Measurements from ENCODE around the gene RASIP1.
A peak's percentile ranks its signal among the peaks of the same experiment; 100 is the strongest.
"Not testable (repeated sequence)": the region's sequence is repeated elsewhere in the genome, so short reads cannot be mapped to it uniquely, and the experiment has no call there.

The RASIP1 gene

DNA sequence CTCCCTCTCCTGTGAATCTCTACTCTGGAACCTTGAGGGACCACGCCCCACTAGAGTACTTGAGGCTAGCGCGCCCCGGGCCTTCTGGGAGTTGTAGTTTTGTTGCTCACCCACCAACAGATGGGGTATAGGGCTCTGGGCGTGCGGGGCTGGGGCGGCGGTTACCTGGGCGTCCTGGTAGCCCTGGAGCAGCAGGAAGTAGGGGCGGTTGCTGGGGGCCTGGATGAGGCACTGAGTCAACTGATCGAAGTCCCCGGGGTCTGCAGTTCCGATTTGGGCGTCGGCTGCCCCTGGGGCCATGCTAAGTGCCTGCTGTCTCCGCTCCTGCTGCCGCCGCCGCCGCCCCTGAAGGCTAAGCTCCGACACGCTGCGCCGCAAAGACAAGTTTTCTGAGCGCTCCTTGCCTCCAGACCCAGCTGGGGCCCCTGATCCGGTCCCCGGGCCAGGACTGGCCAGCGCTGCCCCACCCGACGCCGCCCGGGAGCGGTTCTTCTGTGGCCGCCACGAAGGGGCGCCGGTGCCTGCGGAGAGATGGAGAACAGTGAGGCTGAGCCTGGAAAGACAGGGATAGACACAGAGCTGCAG, 5.3 kb downstream of the RASIP1 start:
- DNase-seq (ENCODE audit: low read depth) = no peak

DNA sequence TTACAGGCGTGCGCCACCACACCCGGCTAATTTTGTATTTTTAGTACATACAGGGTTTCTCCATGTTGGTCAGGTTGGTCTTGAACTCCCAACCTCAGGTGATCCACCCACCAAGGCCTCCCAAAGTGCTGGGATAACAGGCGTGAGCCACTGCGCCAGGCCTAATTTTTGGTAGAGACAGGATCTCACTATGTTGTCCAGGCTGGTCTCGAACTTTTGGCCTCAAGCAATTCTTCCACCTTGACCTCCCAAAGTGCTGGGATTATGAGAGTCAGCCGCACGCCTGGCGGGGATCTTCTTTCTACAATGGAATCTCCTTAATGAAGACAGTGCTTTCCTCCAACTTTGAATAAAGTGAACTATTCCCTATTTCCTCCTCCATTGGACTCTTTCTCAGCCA, 5.8 kb downstream of the RASIP1 start:
- no peak for DNase-seq (ENCODE audit: low read depth)

DNA sequence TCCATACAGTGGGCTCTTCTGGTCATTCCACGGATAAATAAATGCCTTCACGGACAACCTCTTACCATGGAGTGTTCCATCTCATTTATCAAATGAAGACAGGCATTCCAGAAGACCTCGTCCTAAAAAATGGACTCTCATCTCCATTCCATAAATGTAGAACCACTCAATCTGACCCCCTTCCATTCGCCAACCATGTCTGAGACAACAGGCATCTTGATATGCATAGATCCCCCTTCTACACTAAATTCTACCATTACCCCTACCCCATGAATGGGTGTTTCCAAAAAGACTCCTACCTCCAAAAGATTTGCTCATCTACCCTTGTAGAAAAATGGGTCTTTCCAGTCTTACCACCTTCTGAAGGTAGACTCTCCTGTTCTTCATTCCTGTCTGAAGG, 9.0 kb downstream of the RASIP1 start:
- no peak for DNase-seq (ENCODE audit: low read depth)

DNA sequence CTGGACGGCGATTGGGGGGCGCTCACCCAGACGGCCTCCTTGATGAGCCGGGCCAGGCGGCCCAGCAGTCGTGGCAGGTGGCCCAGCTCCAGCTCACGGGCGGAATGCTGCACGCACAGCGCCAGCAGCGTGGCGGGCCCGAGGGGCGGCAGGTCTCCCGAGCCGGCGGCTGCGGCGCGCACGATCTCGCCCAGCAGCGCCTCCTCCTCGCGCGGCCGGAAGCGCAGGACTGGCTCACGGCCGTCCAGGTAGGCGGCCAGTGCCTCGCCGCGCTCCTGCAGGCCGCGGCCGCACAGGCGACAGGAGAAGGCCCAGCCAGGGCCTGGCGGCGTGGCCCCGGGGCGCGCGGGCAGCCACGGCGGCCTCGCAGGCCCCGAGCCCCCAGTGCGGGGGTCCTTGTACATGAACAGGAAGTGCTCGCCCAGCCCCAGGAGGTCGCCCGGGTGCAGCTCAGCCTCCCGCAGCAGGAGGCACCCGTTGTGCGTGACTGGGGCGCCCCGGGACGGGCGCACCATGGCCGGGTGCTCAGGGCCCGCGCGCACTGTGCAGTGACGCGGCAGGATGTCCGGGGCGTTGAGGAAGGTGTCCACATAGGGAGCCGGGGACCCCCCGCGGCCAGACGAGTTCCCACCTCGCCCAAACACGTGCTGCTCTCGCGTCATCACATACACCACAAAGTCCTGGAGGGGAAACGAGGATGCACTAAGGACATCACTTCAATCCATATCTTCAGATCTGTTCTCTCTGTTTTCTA, 11.3 kb downstream of the RASIP1 start:
- no peak for DNase-seq (ENCODE audit: low read depth)

DNA sequence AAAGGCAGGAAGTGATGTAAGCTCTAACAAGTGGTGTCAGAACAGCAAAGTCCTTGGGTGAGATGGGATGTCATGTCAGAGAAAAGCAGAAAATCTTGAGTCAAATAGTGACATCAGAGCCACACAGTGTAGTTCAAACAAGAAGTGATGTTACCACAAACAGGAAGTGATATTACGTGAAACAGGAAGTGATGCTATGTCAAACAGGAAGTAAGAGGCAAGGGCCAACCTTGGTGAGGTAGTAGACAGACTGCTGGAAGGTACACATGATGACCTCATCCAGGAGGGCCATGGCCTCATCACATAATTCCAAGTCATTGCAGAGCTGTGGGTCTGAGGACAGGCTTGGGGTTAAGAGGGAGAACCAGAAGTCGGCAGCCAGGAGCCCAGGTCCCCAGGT, 13.9 kb downstream of the RASIP1 start:
- DNase-seq (ENCODE audit: low read depth) = no peak

DNA sequence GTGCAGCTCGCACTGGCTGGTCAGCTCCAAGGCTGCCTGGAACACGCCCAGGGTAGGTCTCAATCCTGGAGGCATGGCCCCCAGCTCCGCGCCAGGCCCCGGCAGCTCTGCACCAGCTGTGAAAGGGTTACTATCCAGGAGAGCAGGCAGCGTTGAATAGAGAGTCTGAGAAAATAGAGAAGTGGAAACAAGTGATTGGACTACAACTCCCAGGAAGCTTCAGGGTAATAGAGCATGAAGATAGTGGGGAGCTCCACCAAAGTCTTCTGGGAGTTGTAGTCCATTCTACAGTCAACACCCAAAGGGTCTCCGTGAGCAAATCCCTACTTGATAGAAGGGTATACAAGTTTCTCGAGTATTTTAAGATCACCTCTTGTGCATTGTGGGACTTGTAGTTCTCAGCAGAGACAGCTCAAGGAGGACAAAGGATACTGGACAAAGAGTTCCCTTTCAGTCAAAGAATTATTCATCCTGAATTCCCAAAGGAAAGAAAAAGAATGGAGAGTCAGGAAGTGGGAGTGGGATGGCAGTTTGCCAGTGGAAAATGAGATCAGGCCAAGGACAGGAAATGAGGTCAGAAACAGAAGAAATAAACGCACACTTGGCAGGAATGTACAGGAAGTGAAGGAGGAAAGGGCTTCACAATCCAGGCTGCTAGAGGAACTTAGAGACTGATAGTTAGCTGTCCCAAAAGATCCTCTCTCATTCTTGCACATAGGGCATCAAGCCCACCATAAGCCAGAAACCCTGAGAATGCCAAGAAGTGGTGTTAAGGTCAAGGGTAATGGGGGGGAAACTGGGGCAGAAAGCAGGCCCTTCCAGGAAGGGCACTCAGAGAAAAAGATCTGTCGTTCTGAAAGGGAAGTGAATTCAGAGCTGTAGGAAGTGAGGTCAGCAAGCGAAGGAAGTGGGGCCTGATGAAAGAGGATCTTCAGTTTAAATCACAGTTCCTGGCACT, 15.3 kb downstream of the RASIP1 start:
- no peak for DNase-seq (ENCODE audit: low read depth)

DNA sequence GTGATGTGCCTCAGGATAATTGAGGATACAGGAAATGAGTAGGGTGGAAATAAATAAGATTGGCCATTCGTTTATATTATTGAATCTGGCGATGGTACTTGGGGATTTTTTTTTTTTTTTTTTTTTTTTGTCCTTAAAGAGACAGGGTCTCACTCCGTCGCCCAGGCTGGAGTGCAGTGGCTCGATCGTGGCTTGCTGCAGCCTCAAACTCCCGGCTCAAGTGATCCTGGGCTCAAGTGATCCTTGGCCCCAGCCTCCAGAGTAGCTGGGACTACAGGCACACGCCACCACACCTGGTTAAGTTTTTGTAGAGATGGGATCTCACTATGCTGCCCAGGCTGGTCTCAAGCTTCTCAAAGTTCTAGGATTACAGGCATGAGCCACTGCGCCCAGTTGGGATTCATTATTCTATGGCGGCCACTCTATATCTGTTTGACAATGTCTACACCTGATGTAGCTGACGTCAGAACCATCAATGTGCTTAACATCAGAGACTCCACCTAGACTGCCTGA, 18.2 kb downstream of the RASIP1 start:
- no peak for DNase-seq (ENCODE audit: low read depth)

DNA sequence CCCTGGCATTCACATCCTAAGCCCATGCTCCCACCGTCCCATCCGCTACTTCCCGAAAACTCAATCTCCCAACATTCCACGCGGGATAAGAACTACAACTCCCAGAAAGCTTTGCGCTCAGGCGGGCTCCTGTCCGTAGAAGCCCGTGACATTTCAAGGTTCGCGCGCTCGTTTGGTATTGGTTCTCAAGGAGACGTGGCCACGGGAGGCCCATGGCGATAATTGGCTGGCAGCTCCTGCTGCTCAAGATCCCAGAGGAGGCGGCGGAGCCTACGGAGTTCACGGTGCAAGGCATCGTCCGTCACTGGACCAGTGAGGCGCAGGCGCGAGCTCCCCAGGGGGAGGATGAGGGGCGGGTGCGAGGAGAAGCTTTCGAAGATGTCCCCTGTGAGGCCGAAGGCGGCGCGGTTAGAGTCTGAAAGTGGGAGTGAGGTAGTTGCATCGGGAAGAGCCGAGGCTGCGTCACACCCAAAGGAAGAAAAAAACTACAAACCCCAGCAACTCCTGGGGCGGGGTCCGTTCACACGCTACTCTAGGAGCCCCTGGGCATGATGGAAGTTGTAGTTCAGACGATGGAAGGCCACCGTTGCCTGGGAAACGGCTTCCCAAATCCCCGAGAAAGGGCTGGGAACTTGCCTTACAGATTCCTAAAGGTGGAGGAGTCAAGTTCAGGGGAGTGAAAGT, 19.7 kb downstream of the RASIP1 start:
- DNase-seq (ENCODE audit: low read depth) = peak; percentile 85

DNA sequence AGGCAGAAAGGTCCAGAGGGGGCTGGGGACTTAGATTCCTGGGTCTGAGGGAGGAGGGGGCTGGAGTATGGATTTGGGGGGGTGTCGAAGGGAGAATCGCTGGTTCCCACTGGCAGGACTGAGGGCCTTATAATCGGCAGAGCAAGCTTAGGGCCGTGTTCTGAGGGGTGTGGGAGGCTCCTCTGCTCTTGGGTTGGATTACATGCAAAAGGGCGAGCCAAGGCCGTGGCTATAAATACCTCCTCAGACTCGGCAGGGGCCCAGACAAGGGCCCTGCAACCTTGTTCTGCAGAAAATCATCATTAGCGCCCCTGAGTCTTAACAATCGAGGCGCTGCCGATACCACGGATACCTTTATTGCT, 20.2 kb downstream of the RASIP1 start:
- no peak for DNase-seq (ENCODE audit: low read depth)

DNA sequence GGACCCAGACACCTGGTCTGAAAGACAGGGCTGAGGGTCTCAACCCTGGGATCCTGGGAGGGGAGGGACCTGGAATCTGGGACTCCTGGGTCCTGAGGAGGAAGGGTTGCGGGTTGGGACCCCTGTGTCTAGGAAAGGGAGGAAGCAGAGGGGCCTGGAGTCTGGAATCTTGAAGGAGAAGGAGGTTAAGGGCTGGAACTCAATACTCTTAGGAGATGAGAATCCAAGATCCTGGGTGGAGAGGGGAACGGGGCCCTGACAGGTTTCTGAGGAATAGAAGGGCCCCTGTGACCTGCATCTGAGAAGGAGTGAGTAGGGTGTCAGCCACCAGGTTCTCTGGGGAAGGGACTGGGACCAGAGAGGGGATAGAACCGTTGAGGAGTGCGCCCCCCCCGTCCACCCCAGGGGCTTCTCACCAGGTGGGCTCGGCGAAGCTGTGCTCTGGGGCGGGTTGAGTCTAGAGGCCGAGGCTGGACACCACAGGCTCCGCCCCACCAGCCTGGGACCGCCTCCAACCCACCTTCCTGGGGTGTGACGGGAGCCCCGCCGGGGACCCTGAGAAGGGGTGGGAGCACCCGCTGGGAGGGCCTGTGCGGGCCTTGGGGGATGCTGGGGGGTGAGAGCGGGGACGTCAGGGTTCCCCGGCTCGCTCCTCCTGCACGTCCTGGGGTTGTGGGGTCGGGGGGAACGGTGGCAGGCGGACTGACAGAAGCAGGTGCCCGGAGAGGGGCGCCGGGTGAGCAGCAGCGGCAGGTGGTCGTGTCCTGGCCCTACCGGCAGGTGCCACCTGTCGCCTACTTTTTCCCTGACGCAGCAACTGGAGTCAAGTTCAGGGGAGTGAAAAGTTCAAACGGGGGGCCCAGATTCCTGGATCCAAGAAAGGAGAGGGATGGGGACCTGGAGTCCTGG, 20.9 kb downstream of the RASIP1 start, which contains the start of gene MAMSTR:
Gene MAMSTR (minus strand): TSS at position 463 of the 909 bp plus-strand sequence. CDS start 694 bp downstream, outside the sequence.
- no peak for DNase-seq (ENCODE audit: low read depth)

DNA sequence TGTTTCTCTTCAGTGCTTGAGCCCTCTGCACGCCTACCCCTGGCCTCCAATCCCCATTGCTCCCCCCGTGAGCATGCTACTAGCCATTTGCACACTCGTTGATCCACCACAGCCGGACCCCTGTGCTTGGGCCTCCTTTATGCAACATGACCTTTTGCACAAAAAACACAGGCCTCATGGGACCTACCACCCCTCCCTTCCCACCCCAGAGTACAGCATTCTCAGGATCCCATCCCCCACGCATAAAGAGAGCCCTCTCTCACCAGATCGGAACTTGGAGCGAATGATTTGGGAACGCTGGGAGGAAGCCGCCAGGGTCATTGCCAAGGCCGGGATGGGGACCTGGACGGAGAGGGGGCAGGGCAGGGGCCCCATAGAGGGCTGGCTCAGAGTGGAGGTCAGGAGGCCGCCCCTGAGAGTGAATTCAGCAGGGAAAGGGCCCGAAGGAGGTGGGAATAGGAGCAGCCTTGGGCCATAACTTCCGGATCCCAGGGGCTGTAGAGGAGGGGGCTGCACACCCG, 21.6 kb downstream of the RASIP1 start:
- no peak for DNase-seq (ENCODE audit: low read depth)

DNA sequence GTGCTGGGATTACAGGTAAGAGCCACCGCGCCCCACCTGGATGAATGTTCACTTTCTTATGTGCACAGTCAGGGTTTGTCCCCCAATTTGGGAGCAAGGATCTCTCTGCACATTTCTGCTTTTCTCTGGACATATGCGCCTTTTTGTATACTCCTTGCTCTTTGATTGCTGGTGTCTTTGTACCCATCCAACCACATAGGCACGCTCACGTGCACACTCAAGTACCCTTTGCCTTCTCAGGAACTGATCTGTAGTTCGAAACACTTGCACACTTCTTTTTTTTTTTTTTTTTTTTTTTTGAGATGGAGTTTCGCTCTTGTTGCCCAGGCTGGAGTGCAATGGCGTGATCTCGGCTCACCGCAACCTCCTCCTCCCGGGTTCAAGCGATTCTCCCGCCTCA, 22.3 kb downstream of the RASIP1 start:
- DNase-seq (ENCODE audit: low read depth) = not testable (repeated sequence)

DNA sequence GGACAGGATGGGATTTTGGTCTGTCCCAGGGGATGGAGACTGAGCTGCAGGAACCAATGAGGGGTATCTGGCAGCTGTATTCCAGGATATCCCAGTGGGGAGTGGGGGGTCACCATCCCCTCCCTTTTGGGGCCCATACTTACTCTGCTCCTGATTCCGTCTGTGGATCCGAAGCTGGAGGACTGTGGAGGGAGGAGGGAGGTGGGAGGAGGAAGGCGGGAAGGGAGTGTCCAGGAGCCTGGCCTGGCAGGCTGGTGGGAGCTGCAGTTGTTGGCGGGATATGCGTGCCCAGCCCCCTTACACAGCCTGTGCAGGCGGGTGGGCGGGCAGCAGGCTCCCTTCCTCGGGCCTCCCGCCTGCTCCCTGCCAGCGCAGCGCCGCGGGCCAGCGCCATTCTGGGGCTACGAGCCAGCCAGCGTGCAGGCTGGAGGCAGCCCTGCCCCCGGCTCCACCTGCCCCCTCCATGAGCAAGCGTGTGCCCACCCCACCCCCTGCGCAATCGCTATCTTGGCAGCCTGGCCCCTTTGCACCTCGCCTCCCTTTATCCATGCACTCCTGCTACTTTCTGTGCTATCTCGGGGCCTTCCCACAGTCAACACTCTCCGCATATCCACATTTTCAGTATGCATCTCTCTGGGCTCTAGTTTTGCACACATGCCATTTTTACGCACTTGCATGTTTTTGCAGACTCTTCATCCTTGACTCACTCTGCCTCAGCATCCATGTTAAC, 23.7 kb downstream of the RASIP1 start:
- DNase-seq (ENCODE audit: low read depth) = no peak

DNA sequence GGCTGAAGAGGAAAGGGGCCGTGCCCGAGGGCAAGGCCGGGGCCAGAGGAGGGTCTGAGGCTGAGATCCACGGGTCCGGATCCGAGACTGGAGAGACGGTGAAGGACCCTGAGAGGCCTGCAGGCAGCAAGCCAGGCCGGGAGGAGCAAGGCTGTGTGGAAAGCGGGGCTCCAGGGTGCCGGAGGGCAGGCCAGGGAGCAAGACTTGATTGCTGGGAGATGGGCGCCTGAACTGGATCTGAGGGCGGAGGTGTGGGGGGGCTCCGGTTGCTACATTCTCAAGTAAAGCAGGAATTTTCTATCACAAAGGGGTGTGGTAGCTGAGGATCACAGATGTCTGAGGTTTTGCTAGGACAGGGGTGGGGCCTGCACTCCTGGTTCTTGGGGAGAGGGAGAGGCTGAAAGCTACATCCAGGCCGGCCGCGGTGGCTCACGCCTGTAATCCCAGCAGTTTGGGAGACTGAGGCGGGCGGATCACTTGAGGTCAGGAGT, 24.7 kb downstream of the RASIP1 start:
- DNase-seq (ENCODE audit: low read depth) = no peak

DNA sequence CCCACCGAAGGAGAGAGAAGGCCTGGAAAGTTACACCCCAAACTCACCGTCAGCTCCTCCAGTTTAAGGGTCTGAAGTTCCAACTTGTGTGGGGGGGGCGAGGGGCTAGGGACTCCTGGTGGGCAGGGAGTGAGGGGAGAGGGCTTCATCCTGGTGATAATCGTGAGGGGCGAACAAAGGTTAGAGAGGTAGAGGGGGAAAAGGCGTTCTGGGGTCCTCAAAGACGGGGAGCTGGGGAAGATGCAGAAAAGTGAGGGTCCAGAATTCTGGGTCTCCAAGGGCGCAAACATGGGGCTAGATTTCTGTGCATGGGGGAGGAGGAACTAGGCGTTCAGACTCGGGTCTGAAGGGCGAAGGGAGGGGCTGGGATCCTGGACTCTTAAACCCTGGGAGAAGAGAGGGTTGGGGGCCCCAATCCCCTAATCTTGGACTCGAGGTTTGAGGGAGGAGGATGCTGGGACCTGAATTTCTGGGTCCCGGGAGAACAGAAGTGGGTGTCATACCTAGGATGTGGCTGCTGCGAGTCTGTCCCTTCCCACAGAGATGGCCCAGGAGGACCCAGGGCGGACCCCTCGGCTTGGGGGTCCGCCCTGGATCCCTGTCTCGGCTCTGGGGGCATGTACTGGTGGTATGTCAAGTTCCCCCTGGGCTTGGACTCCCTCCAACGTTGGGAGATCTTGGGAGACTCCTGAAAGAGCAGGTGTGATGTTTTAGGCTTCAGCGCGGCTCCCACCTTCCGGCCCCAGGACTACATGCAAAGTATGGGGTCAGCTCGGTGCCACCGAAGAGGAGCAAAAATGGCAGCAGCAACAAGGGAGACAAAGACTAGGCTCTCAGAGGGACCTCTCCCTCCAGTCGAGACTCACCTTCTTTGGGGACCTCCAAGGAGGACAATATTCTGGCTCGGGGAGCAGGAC, 25.4 kb downstream of the RASIP1 start:
- DNase-seq (ENCODE audit: low read depth) = no peak

DNA sequence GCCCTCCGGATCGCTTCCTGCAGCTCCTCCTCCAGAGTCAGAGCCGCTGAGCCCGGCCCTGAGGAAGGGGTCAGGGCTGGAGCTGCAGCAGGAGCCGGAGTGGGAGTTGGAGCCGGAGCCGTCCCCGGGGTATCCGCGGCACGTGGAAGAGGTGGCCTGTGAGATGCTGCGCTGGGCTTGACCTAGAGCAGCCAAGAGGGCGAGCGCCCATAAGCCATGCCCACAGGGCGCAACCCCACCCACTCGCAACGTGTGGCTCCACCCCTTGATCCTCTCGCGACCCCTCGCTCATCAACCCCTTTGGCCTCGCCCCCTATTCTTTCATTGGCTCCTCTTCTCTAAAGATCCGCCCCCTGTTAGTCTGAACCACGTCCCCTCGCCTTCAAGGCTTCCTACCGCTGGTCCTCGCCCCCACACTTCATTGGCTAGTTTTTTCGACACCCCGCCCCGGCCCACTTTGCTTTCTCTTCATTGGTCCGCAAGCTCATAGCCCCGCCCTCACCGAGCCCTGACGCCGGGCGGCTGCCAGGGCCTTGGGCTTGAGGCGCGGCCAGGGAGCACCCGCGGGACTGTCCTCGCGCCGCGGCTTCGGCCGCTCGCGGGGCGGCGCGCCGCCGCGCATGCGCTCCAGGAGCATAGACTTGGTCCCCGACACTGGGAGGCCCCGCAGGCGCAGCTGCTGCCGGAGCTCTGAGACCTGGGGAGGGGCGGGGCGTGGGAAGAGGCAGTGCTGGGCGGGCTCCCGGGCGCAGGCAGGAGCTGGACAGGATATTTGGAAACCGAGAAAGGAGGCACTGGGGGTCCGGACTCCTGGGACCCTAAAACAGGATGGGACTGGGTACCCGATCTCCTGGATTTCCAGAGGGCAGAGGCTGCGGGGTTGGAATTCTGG, 26.3 kb downstream of the RASIP1 start:
- peak; percentile 96 for DNase-seq (ENCODE audit: low read depth)

DNA sequence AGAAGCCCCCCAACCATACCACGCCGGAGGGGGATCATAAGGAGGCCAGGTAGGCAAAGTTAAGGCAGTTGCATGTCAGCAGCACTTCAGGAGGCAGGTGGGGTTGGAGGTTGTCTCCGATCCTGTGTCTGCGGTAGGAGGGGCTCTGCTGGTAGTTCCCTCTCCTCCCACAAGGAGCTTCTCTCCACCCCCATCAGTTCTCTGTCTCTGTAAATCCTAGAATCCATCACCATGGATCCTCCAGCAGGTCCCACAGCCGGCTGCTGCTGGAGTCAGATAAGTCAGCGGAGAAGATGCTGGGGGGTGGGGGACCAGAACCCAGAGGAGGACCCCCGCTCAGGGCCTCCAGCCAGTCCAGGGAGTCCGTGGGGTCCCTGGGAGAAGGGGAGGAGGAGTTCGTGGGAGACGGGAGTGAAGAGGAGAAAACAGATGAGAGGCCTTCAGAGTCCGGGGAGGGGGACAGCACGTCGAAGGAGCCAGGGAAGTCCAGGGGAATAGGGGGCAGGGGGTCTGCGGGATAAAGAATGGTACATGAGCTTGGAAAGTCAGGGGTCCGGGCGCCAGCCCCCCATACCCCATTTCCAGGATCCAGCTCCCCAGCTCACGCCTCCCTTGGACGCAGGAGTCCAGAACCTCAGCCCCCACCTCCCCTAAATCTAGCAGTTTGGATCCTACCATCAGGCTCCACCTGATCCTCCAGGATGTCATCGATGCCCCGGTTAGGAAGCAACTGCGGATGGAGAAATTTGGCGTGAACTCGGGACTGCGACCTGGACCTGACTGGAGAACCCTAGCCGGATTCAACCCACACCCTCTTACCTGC, 27.2 kb downstream of the RASIP1 start:
- no peak for DNase-seq (ENCODE audit: low read depth)

Data from stimulated activated CD8-positive, alpha-beta memory T cell treated with anti-CD3 and anti-CD28 coated beads, Interleukin-4, amount 100 ng/mL, for 24 hours (primary cell).